GM23338 (cell line): ENCODE results near the gene SIRT3.

Experiments used
- CREB1 ChIP-seq: fragments of 250-450 bp; sonication (Bioruptor Pico); IDR thresholded peaks from 2 replicates; pipeline ENCODE4 v1.5.0; 2020; ENCODE audit warnings: low read depth, mild to moderate bottlenecking, moderate library complexity
- CTCF ChIP-seq, 2 experiments: fragments of 200-600 bp in 1 of 2; sonication (generic) in 1 of 2; conservative IDR thresholded peaks; 2 replicates each; pipeline versions ENCODE4 v1.5.1 to v1.6.1; 2016 to 2017; ENCODE audit warnings: antibody characterized with exemption in 2 of 2, low read depth in 2 of 2, mild to moderate bottlenecking in 2 of 2, moderate library complexity in 1 of 2
- ETS1 ChIP-seq: IDR thresholded peaks from 2 replicates; pipeline ENCODE4 v1.6.1; 2016; ENCODE audit warnings: antibody characterized with exemption
- EZH2 ChIP-seq: fragments of 200-600 bp; sonication (generic); IDR thresholded peaks from one replicate; pipeline ENCODE4 v1.8.0; 2017; ENCODE audit warnings: antibody characterized with exemption, mild to moderate bottlenecking, low read depth; ENCODE audit not compliant: unreplicated experiment
- EZH2phosphoT487 ChIP-seq: fragments of 200-600 bp; sonication (generic); IDR thresholded peaks from one replicate; pipeline ENCODE4 v1.8.1; 2018; ENCODE audit warnings: antibody characterized with exemption; ENCODE audit not compliant: unreplicated experiment
- JUNB ChIP-seq: IDR thresholded peaks from one replicate; pipeline ENCODE4 v1.6.1; 2016; ENCODE audit warnings: antibody characterized with exemption; ENCODE audit not compliant: unreplicated experiment
- NANOG ChIP-seq: IDR thresholded peaks from 2 replicates; pipeline ENCODE4 v1.6.1; 2016; ENCODE audit warnings: antibody characterized with exemption, borderline replicate concordance
- POLR2AphosphoS5 ChIP-seq: IDR thresholded peaks from 2 replicates; pipeline ENCODE4 v1.6.1; 2016; ENCODE audit warnings: antibody characterized with exemption, low read depth
- REST ChIP-seq: IDR thresholded peaks from one replicate; pipeline ENCODE4 v1.6.1; 2018; ENCODE audit warnings: antibody characterized with exemption; ENCODE audit not compliant: unreplicated experiment
- STAT1 ChIP-seq: IDR thresholded peaks from one replicate; pipeline ENCODE4 v1.6.1; 2016; ENCODE audit warnings: antibody characterized with exemption; ENCODE audit not compliant: unreplicated experiment
- ZNF114 ChIP-seq: fragments of 250-450 bp; sonication (Bioruptor Pico); IDR thresholded peaks from 2 replicates; pipeline ENCODE4 v1.5.0; 2020; ENCODE audit warnings: mild to moderate bottlenecking, moderate library complexity
- ZNF331 ChIP-seq: fragments of 250-450 bp; sonication (Bioruptor Pico); IDR thresholded peaks from 2 replicates; pipeline ENCODE4 v1.5.0; 2020; ENCODE audit warnings: low read depth, mild to moderate bottlenecking, moderate library complexity
- ZNF462 ChIP-seq: fragments of 250-450 bp; sonication (Bioruptor Pico); IDR thresholded peaks from 2 replicates; pipeline ENCODE4 v1.5.0; 2020; ENCODE audit warnings: mild to moderate bottlenecking, moderate library complexity

GRCh38 chr11:217704-218103 lies 18.4 kb downstream of the SIRT3 start:
- no peak for TF ChIP-seq CTCF (conservative IDR thresholded peaks at IDR 0.05; ENCODE audit: low read depth in 2 of 2)
- TF ChIP-seq NANOG = no peak
- TF ChIP-seq EZH2phosphoT487 = no peak
- no peak for TF ChIP-seq POLR2AphosphoS5
- TF ChIP-seq REST = no peak
- no peak for TF ChIP-seq EZH2
- no peak for TF ChIP-seq ZNF114
- TF ChIP-seq JUNB = no peak
- no peak for TF ChIP-seq CREB1 (CRISPR knock-in tag)
- no peak for TF ChIP-seq ZNF462 (CRISPR knock-in tag)
- no peak for TF ChIP-seq STAT1
- TF ChIP-seq ETS1 = no peak
- no peak for TF ChIP-seq ZNF331
